ENCODE data around the gene ASTN1. TPM values are rescaled to one million over a fixed set of nuclear protein-coding genes. Genes with fewer than 3 reads are reported as not detected.

The ASTN1 gene
- total and polyA plus RNA-seq, 12 donors: 0.14 to 0.88 (median 0.34) TPM

GRCh38 chr1:176815621-176816020 lies 348.9 kb downstream of the ASTN1 start:
- no peak for ATAC-seq
- H3K27ac ChIP-seq: no peak overlapping the region
- 82 to 87% methylated on average over 6 of the region's 6 CpGs for WGBS, 2 donors
- no peak for DNase-seq
- no peaks in the 10 kb centered on the region for H3K36me3 ChIP-seq
- intact Hi-C loops (cut with DNase I): no loop called here
- peaks cover 0 to 2% (median 0%) of the 10 kb centered on the region in 7 donors for H3K27me3 ChIP-seq
- no peaks in the 10 kb centered on the region for H3K9me3 ChIP-seq
- TF ChIP-seq, protein P1, sequence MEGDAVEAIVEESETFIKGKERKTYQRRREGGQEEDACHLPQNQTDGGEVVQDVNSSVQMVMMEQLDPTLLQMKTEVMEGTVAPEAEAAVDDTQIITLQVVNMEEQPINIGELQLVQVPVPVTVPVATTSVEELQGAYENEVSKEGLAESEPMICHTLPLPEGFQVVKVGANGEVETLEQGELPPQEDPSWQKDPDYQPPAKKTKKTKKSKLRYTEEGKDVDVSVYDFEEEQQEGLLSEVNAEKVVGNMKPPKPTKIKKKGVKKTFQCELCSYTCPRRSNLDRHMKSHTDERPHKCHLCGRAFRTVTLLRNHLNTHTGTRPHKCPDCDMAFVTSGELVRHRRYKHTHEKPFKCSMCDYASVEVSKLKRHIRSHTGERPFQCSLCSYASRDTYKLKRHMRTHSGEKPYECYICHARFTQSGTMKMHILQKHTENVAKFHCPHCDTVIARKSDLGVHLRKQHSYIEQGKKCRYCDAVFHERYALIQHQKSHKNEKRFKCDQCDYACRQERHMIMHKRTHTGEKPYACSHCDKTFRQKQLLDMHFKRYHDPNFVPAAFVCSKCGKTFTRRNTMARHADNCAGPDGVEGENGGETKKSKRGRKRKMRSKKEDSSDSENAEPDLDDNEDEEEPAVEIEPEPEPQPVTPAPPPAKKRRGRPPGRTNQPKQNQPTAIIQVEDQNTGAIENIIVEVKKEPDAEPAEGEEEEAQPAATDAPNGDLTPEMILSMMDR (IDR thresholded peaks at IDR 0.05): no peak
- H3K4me3 ChIP-seq: no peak overlapping the region
- H3K4me1 ChIP-seq: no peaks in the 10 kb centered on the region

GRCh38 chr1:176811511-176812288 lies 352.8 kb downstream of the ASTN1 start:
- no peaks in the 10 kb centered on the region for H3K27me3 ChIP-seq
- DNase-seq (no peak), ATAC-seq (no peak)
- H3K4me1 ChIP-seq: no peaks in the 10 kb centered on the region
- intact Hi-C loops (cut with DNase I): no loop called here
- H3K36me3 ChIP-seq: no peaks in the 10 kb centered on the region
- TF ChIP-seq, protein P1 (IDR thresholded peaks at IDR 0.05): no peak
- H3K9me3 ChIP-seq: no peaks in the 10 kb centered on the region
- no peak overlapping the region for H3K27ac ChIP-seq
- H3K4me3 ChIP-seq: no peak overlapping the region
- WGBS, 2 donors: 44 to 52% methylated on average over 4 of the region's 4 CpGs

DNA sequence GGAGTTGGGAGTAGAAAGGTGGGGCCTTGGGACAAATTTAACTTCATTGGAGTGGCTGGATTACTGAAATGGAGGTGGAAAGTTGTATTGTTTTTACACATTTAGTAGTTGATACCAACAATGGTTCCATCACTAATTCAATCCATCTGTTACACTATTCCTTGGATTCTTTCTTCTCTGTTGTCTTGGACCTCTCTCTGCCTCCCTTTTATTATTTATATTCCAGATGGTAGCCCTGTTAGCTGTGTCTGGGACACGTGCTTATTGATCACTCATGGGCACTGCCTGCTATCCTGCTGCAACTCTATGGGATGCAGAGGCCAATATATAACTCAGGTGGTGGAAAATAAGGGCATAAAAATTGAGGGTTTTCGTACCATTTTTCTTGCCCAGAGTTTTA lies 355.2 kb downstream of the ASTN1 start:
- no peaks in the 10 kb centered on the region for H3K9me3 ChIP-seq
- WGBS, 2 donors: 80 to 83% methylated on average over 2 of the region's 2 CpGs
- peaks cover 0 to 2% (median 0%) of the 10 kb centered on the region in 9 donors for H3K4me1 ChIP-seq
- TF ChIP-seq, protein P1 (IDR thresholded peaks at IDR 0.05): no peak
- DNase-seq: no peak
- H3K27me3 ChIP-seq: no peaks in the 10 kb centered on the region
- no peaks in the 10 kb centered on the region for H3K36me3 ChIP-seq
- intact Hi-C loops (cut with DNase I): loop anchor here in 1 of 10 donors (10.0 kb wide), 1 partner anchor 114 kb away; no protein-coding TSS in a partner anchor
- no peak overlapping the region for H3K27ac ChIP-seq
- no peak overlapping the region for H3K4me3 ChIP-seq
- ATAC-seq: no peak

Small RNAs within 50 kb of the gene (microRNA-seq; reads per million reads assigned to microRNA genes)
- 3.0 to 6.1 reads per million in 2 donors for gene MIR488

Other genes with a start within 250 kb of the ASTN1 start
- under 1 TPM in 8 of 10 donors, not detected in 2; 0.15 to 0.66 (median 0.29) TPM for gene BRINP2, start 6.2 kb upstream of the ASTN1 start, total RNA-seq
- under 1 TPM; 0.19 to 0.22 TPM for gene BRINP2, start 6.2 kb upstream of the ASTN1 start, polyA plus RNA-seq